Ramos (cell line): Measurements from ENCODE around the gene C1QL2.

Source experiments
- in situ Hi-C: fragments of 300-500 bp; cut with MboI; formaldehyde crosslinking; loops from one replicate; pipeline ENCODE4 v1.14.3; 2022; ENCODE audit warnings: low sequenced_read_pairs; ENCODE audit not compliant: unreplicated experiment

The C1QL2 gene

GRCh38 chr2:119180892-119181291 is 22.3 kb upstream of the C1QL2 start:
- in situ Hi-C loops, result no loop called here

- in situ Hi-C loops, result loop anchor here (10.0 kb wide), 1 partner anchor 295 kb away; no protein-coding TSS in a partner anchor
Measured at GRCh38 chr2:119179991-119180390, 21.4 kb upstream of the C1QL2 start.

- in situ Hi-C loops, result loop anchor here (10.0 kb wide), 1 partner anchor 294 kb away; no protein-coding TSS in a partner anchor
Measured at GRCh38 chr2:119179202-119179601, 20.7 kb upstream of the C1QL2 start.

GRCh38 chr2:119178776-119179175 is 20.2 kb upstream of the C1QL2 start:
- in situ Hi-C loops, result loop anchor here (10.0 kb wide), 1 partner anchor 294 kb away; no protein-coding TSS in a partner anchor

- in situ Hi-C loops, result loop anchor here (10.0 kb wide), 1 partner anchor 293 kb away; no protein-coding TSS in a partner anchor
Measured at GRCh38 chr2:119177838-119178190, 19.3 kb upstream of the C1QL2 start.

- in situ Hi-C loops, result loop anchor here (10.0 kb wide), 1 partner anchor 293 kb away; no protein-coding TSS in a partner anchor
Measured at GRCh38 chr2:119177171-119177837, 18.8 kb upstream of the C1QL2 start.

- in situ Hi-C loops, result loop anchor here (10.0 kb wide), 1 partner anchor 291 kb away; no protein-coding TSS in a partner anchor
Measured at GRCh38 chr2:119175517-119175916, 17.0 kb upstream of the C1QL2 start.

- in situ Hi-C loops, result loop anchor here (10.0 kb wide), 1 partner anchor 290 kb away; no protein-coding TSS in a partner anchor
Measured at GRCh38 chr2:119174993-119175347, 16.4 kb upstream of the C1QL2 start.

- in situ Hi-C loops, result loop anchor here (10.0 kb wide), 1 partner anchor 290 kb away; no protein-coding TSS in a partner anchor
Measured at GRCh38 chr2:119174216-119174992, 15.9 kb upstream of the C1QL2 start.

GRCh38 chr2:119173556-119174060 is 15.1 kb upstream of the C1QL2 start:
- in situ Hi-C loops, result loop anchor here (10.0 kb wide), 1 partner anchor 289 kb away; no protein-coding TSS in a partner anchor

GRCh38 chr2:119170504-119170903 is 12.0 kb upstream of the C1QL2 start:
- in situ Hi-C loops, result loop anchor here (10.0 kb wide), 1 partner anchor 286 kb away; no protein-coding TSS in a partner anchor

GRCh38 chr2:119169717-119170116 is 11.2 kb upstream of the C1QL2 start:
- in situ Hi-C loops, result loop anchor here (10.0 kb wide), 1 partner anchor 285 kb away; no protein-coding TSS in a partner anchor

- in situ Hi-C loops, result no loop called here
Measured at GRCh38 chr2:119160361-119160990, 1.9 kb upstream of the C1QL2 start.

GRCh38 chr2:119157850-119158511 is 570 bp downstream of the C1QL2 start:
- in situ Hi-C loops, result no loop called here

- in situ Hi-C loops, result no loop called here
Measured at GRCh38 chr2:119156891-119157773, 1.4 kb downstream of the C1QL2 start.

GRCh38 chr2:119156105-119156890 is 2.3 kb downstream of the C1QL2 start:
- in situ Hi-C loops, result no loop called here

- in situ Hi-C loops, result no loop called here
Measured at GRCh38 chr2:119155633-119156032, 2.9 kb downstream of the C1QL2 start.

- in situ Hi-C loops, result no loop called here
Measured at GRCh38 chr2:119154076-119154475, 4.5 kb downstream of the C1QL2 start.
